Transverse colon (tissue), 4 donors: ENCODE measurements around the gene PSMB3. TPM values are rescaled to one million over a fixed set of nuclear protein-coding genes. Genes with fewer than 3 reads are reported as not detected.

Experiments used
- DNase-seq: peaks from one replicate; pipeline ENCODE4 v3.0.0-alpha.2; 2019
- H3K27ac ChIP-seq, 4 donors: fragments of 200-600 bp; sonication (generic); 2 replicates each; pipeline ENCODE4 v1.5.1; 2016 to 2018; ENCODE audit warnings: inconsistent platforms in 4 of 4
- H3K27me3 ChIP-seq: fragments of 200-600 bp; sonication (generic); 2 replicates; pipeline ENCODE4 v1.5.1; 2017; ENCODE audit warnings: inconsistent platforms
- H3K36me3 ChIP-seq, 4 donors: fragments of 200-600 bp; sonication (generic); 2 replicates each; pipeline ENCODE4 v1.5.1; 2017 to 2019; ENCODE audit warnings: inconsistent platforms in 4 of 4
- H3K4me1 ChIP-seq, 4 donors: fragments of 200-600 bp; sonication (generic); 2 replicates each; pipeline ENCODE4 v1.5.1; 2017 to 2020; ENCODE audit warnings: inconsistent platforms in 4 of 4
- H3K4me3 ChIP-seq, 4 donors: fragments of 200-600 bp; sonication (generic); 1 replicate in 1 of 4; 2 replicates in 3 of 4; pipeline versions ENCODE4 v1.5.1 to v1.6.1; 2017 to 2019; ENCODE audit warnings: inconsistent platforms in 4 of 4
- H3K9me3 ChIP-seq, 2 donors: fragments of 200-600 bp; sonication (generic); 2 replicates each; pipeline ENCODE4 v1.5.1; 2017 to 2019; ENCODE audit warnings: inconsistent platforms in 2 of 2
- CTCF ChIP-seq, 5 experiments: fragments of 200-600 bp in 3 of 5; fragments of 450-650 bp in 2 of 5; sonication (generic) in 3 of 5; IDR thresholded peaks; 1 replicate in 2 of 5; 2 replicates in 3 of 5; pipeline ENCODE4 v1.5.1; 2016 to 2017; ENCODE audit warnings: antibody characterized with exemption in 5 of 5, inconsistent platforms in 3 of 5, mild to moderate bottlenecking in 2 of 5, moderate library complexity in 1 of 5
- EP300 ChIP-seq: sonication (generic); formaldehyde crosslinking; IDR thresholded peaks from one replicate; pipeline ENCODE4 v1.6.1; 2017; ENCODE audit warnings: antibody characterized with exemption, low read depth
- POLR2A ChIP-seq: fragments of 450-650 bp; IDR thresholded peaks from one replicate; pipeline ENCODE4 v1.6.1; 2016; ENCODE audit warnings: antibody characterized with exemption, mild to moderate bottlenecking, moderate library complexity
- POLR2AphosphoS5 ChIP-seq, 3 donors: sonication (generic); formaldehyde crosslinking; IDR thresholded peaks; one replicate each; pipeline ENCODE4 v1.6.1; 2016; ENCODE audit warnings: antibody characterized with exemption in 3 of 3
- WGBS, 2 donors: methylation state at CpG; one replicate each; pipeline ENCODE4 v1.1.5; 2018; ENCODE audit warnings: low coverage in 1 of 2; 5-methylcytosine and 5-hydroxymethylcytosine counted together
- in situ Hi-C, 4 donors: fragments of 200-750 bp; cut with MboI; loops; one replicate each; pipeline versions ENCODE4 v1.15.0 to v1.15.1; 2017; ENCODE audit warnings: low sequenced_read_pairs in 3 of 4, low pct_ligation_motif_present in 1 of 4, low pct_unique_long_range_greater_than_20kb in 1 of 4
- intact Hi-C: fragments of 100-400 bp; cut with DNase I; formaldehyde crosslinking; loops from one replicate; pipeline ENCODE4 v1.15.1; 2023; ENCODE audit warnings: low total_unique reads
- total RNA-seq, 4 donors: library from RNA; depleted of rRNA; stranded (reverse); fragments of >200 nt; gene quantifications; one replicate each; pipeline ENCODE4 v1.1.0, GENCODE V29; 2016

PSMB3 gene
- total RNA-seq, 4 donors from 2014 or later = 137 to 169 (median 159) TPM

GRCh38 chr17:38707678-38708351 is 44.7 kb upstream of the PSMB3 start:
- in situ Hi-C loops = no loop called here

GRCh38 chr17:38709104-38709820 is 43.3 kb upstream of the PSMB3 start:
- peaks cover 0 to 9% (median 0%) of the 10 kb centered on the region in 4 donors for H3K36me3 ChIP-seq
- peaks cover 5 to 16% (median 13%) of the 10 kb centered on the region in 4 donors for H3K4me1 ChIP-seq
- no peak overlapping the region for H3K4me3 ChIP-seq
- no peak overlapping the region for H3K27ac ChIP-seq
- intact Hi-C loops (no loop called here), in situ Hi-C loops (no loop called here)
- DNase-seq = no peak
- TF ChIP-seq CTCF (IDR thresholded peaks at IDR 0.05) (no peak), POLR2AphosphoS5 (IDR thresholded peaks at IDR 0.05) (no peak), POLR2A (no peak), EP300 (no peak)
- H3K27me3 ChIP-seq = no peaks in the 10 kb centered on the region
- H3K9me3 ChIP-seq = no peaks in the 10 kb centered on the region
- WGBS, 2 donors = 90 to 94% methylated on average over 15 to 18 of the region's 18 CpGs

More at GRCh38 chr17:38707678-38708351, 44.7 kb upstream of the PSMB3 start:
- intact Hi-C loops = no loop called here
- H3K27ac ChIP-seq = no peak overlapping the region
- H3K4me3 ChIP-seq = no peak overlapping the region
- H3K36me3 ChIP-seq = peaks cover 0 to 9% (median 0%) of the 10 kb centered on the region in 4 donors
- 86 to 93% methylated on average over 6 to 21 of the region's 21 CpGs for WGBS, 2 donors
- H3K9me3 ChIP-seq = no peaks in the 10 kb centered on the region
- DNase-seq = no peak
- peaks cover 5 to 27% (median 18%) of the 10 kb centered on the region in 4 donors for H3K4me1 ChIP-seq
- H3K27me3 ChIP-seq = no peaks in the 10 kb centered on the region
- TF ChIP-seq POLR2AphosphoS5 (IDR thresholded peaks at IDR 0.05) (no peak), EP300 (no peak), CTCF (IDR thresholded peaks at IDR 0.05) (no peak), POLR2A (no peak)

GRCh38 chr17:38709864-38710603 is 42.5 kb upstream of the PSMB3 start:
- WGBS, 2 donors = 76 to 77% methylated on average over 5 to 13 of the region's 13 CpGs
- TF ChIP-seq CTCF (IDR thresholded peaks at IDR 0.05) (no peak), POLR2A (no peak), POLR2AphosphoS5 (IDR thresholded peaks at IDR 0.05) (no peak), EP300 (no peak)
- no peak overlapping the region for H3K27ac ChIP-seq
- DNase-seq = no peak
- no peak overlapping the region for H3K4me3 ChIP-seq
- H3K27me3 ChIP-seq = no peaks in the 10 kb centered on the region
- in situ Hi-C loops = no loop called here
- H3K36me3 ChIP-seq = peaks cover 0 to 9% (median under 1%) of the 10 kb centered on the region in 4 donors
- intact Hi-C loops = no loop called here
- no peaks in the 10 kb centered on the region for H3K9me3 ChIP-seq
- H3K4me1 ChIP-seq = peaks cover 5 to 16% (median 13%) of the 10 kb centered on the region in 4 donors

GRCh38 chr17:38710604-38710962 is 42.0 kb upstream of the PSMB3 start:
- TF ChIP-seq CTCF (IDR thresholded peaks at IDR 0.05) (no peak), POLR2A (no peak), EP300 (no peak), POLR2AphosphoS5 (IDR thresholded peaks at IDR 0.05) (no peak)
- 100% methylated on average over 3 of the region's 3 CpGs; no CpG with 5 or more reads in 1 of the 2 donors for WGBS, 2 donors
- peaks cover 0 to 9% (median 3%) of the 10 kb centered on the region in 4 donors for H3K36me3 ChIP-seq
- H3K27me3 ChIP-seq = no peaks in the 10 kb centered on the region
- no peaks in the 10 kb centered on the region for H3K9me3 ChIP-seq
- H3K4me3 ChIP-seq = no peak overlapping the region
- intact Hi-C loops = no loop called here
- peaks cover 5 to 16% (median 13%) of the 10 kb centered on the region in 4 donors for H3K4me1 ChIP-seq
- no peak overlapping the region for H3K27ac ChIP-seq
- in situ Hi-C loops = no loop called here
- no peak for DNase-seq
